8988T (cell line): ENCODE results near the gene STAMBP.
A peak's percentile ranks its signal among the peaks of the same experiment; 100 is the strongest.
"Not testable (repeated sequence)": the region's sequence is repeated elsewhere in the genome, so short reads cannot be mapped to it uniquely, and the experiment has no call there.

Experiments used
- DNase-seq: peaks from one replicate; pipeline ENCODE4 v3.0.0; 2011

The STAMBP gene

GRCh38 chr2:73828818-73829570 lies at the start of gene STAMBP:
Gene STAMBP, plus strand, starts transcription at chr2:73828961. Its CDS starts 1,896 bp downstream, at chr2:73830857.
- peak; percentile 70 for DNase-seq

GRCh38 chr2:73779467-73780236 lies 49.1 kb upstream of the STAMBP start, which contains the start of gene DUSP11:
Gene DUSP11, minus strand, starts transcription at chr2:73780103. Its CDS starts 129 bp downstream, at chr2:73779974.
- peak; percentile 59 for DNase-seq

GRCh38 chr2:73780237-73780582 lies 48.6 kb upstream of the STAMBP start:
- DNase-seq = no peak

GRCh38 chr2:73783402-73783801 lies 45.4 kb upstream of the STAMBP start:
- DNase-seq = not testable (repeated sequence)

GRCh38 chr2:73783883-73784282 lies 44.9 kb upstream of the STAMBP start, which contains the start of gene C2orf78:
Gene C2orf78, plus strand, starts transcription at chr2:73784183. Its CDS starts 127 bp downstream, at chr2:73784310.
- not testable (repeated sequence) for DNase-seq

GRCh38 chr2:73811878-73812277 lies 16.9 kb upstream of the STAMBP start:
- no peak for DNase-seq

GRCh38 chr2:73812635-73813034 lies 16.1 kb upstream of the STAMBP start:
- no peak for DNase-seq

- DNase-seq = no peak
Measured at GRCh38 chr2:73818296-73818695, 10.5 kb upstream of the STAMBP start.

GRCh38 chr2:73821227-73821626 lies 7.5 kb upstream of the STAMBP start:
- no peak for DNase-seq

GRCh38 chr2:73821669-73822068 lies 7.1 kb upstream of the STAMBP start:
- no peak for DNase-seq

GRCh38 chr2:73822276-73822675 lies 6.5 kb upstream of the STAMBP start:
- no peak for DNase-seq

- no peak for DNase-seq
Measured at GRCh38 chr2:73822991-73823390, 5.8 kb upstream of the STAMBP start.

- DNase-seq = no peak
Measured at GRCh38 chr2:73823416-73823815, 5.3 kb upstream of the STAMBP start.

GRCh38 chr2:73823916-73824523 lies 4.7 kb upstream of the STAMBP start:
- DNase-seq = no peak

- no peak for DNase-seq
Measured at GRCh38 chr2:73825408-73825807, 3.4 kb upstream of the STAMBP start.

GRCh38 chr2:73827018-73827417 lies 1.7 kb upstream of the STAMBP start:
- DNase-seq = no peak

GRCh38 chr2:73827660-73828388 lies 937 bp upstream of the STAMBP start:
- no peak for DNase-seq

GRCh38 chr2:73828389-73828817 lies 358 bp upstream of the STAMBP start:
- DNase-seq = no peak

- DNase-seq = no peak
Measured at GRCh38 chr2:73830871-73831401, 2.2 kb downstream of the STAMBP start.

GRCh38 chr2:73832930-73833329 lies 4.2 kb downstream of the STAMBP start:
- DNase-seq = no peak

- no peak for DNase-seq
Measured at GRCh38 chr2:73836141-73836943, 7.6 kb downstream of the STAMBP start.
